ENCODE measurements around the gene STX4.

The STX4 gene

GRCh38 chr16:31085411-31085810, 52.1 kb downstream of the STX4 start:
- no peak for DNase-seq

GRCh38 chr16:31085873-31086628, 52.7 kb downstream of the STX4 start:
- no peak for DNase-seq

GRCh38 chr16:31086629-31086906, 53.2 kb downstream of the STX4 start:
- no peak for DNase-seq

GRCh38 chr16:31087481-31087880, 54.1 kb downstream of the STX4 start:
- no peak for DNase-seq

- no peak for DNase-seq
Observed at GRCh38 chr16:31087971-31088370, 54.6 kb downstream of the STX4 start.

- peak in 1 of 3 experiments; percentile 11 for DNase-seq
Observed at GRCh38 chr16:31088459-31089183, 55.3 kb downstream of the STX4 start, which contains the start of gene PRSS53. PRSS53 (minus strand) TSS chr16:31088943; CDS start chr16:31088809, 134 bp downstream.

- no peak for DNase-seq
Observed at GRCh38 chr16:31089199-31089598, 55.8 kb downstream of the STX4 start.

Data from NCI-H1417 (cell line).